CD4-positive, alpha-beta memory T cell (primary cell): ENCODE measurements around the gene REXO1. TPM values are rescaled to one million over a fixed set of nuclear protein-coding genes. Genes with fewer than 3 reads are reported as not detected.
A peak's percentile ranks its signal among the peaks of the same experiment; 100 is the strongest.

ENCODE experiments used
- CTCF ChIA-PET: fragments of 350-600 bp; sonication (Branson Sonifier 250); formaldehyde crosslinking; loops from one replicate; lab custom pipeline; 2021; ENCODE audit warnings: inconsistent platforms; ENCODE audit not compliant: partially characterized antibody; lab: Charles Lee
- POLR2A ChIA-PET: fragments of 350-600 bp; sonication (Branson Sonifier 250); formaldehyde crosslinking; loops from one replicate; lab custom pipeline; 2021; ENCODE audit not compliant: partially characterized antibody; lab: Charles Lee
- DNase-seq, 5 donors: peaks; one replicate each; pipeline versions ENCODE4 v3.0.0 to v3.0.0-alpha.2; 2020 to 2022; ENCODE audit warnings: mixed read lengths in 1 of 5
- H3K27ac ChIP-seq: one replicate; pipeline ENCODE4 v1.7.0; 2013; ENCODE audit warnings: low read depth, low read length
- H3K27me3 ChIP-seq: 2 replicates; pipeline ENCODE4 v1.7.0; 2013; ENCODE audit warnings: mild to moderate bottlenecking, low read length, moderate library complexity; ENCODE audit not compliant: insufficient read depth
- H3K36me3 ChIP-seq: 2 replicates; pipeline ENCODE4 v1.7.0; 2013; ENCODE audit warnings: mild to moderate bottlenecking, low read length, moderate library complexity; ENCODE audit not compliant: insufficient read depth
- H3K4me1 ChIP-seq: 2 replicates; pipeline ENCODE4 v1.7.0; 2013; ENCODE audit warnings: mild to moderate bottlenecking, low read length, moderate library complexity; ENCODE audit not compliant: insufficient read depth
- H3K4me3 ChIP-seq, 2 donors: one replicate each; pipeline ENCODE4 v1.7.0; 2013; ENCODE audit warnings: low read length in 2 of 2, mild to moderate bottlenecking in 1 of 2
- H3K9me3 ChIP-seq, 2 donors: one replicate each; pipeline ENCODE4 v1.7.0; 2013; ENCODE audit warnings: low read length in 2 of 2, control low read depth in 1 of 2; ENCODE audit not compliant: control insufficient read depth in 1 of 2
- H3K27ac Mint-ChIP-seq, 7 donors: one replicate each; pipeline ENCODE4 v1.8.0; 2020 to 2021; ENCODE audit warnings: mixed read lengths in 7 of 7, mild to moderate bottlenecking in 6 of 7, inconsistent platforms in 3 of 7, moderate library complexity in 3 of 7
- H3K27me3 Mint-ChIP-seq, 2 donors: one replicate each; pipeline ENCODE4 v1.8.0; 2020 to 2021; ENCODE audit warnings: mixed read lengths in 2 of 2
- H3K36me3 Mint-ChIP-seq, 2 donors: one replicate each; pipeline ENCODE4 v1.8.0; 2020 to 2021; ENCODE audit warnings: mixed read lengths in 2 of 2, inconsistent platforms in 1 of 2, mild to moderate bottlenecking in 1 of 2
- H3K4me1 Mint-ChIP-seq, 4 donors: one replicate each; pipeline ENCODE4 v1.8.0; 2020 to 2021; ENCODE audit warnings: mixed read lengths in 4 of 4, mild to moderate bottlenecking in 1 of 4
- H3K4me3 Mint-ChIP-seq, 8 donors: one replicate each; pipeline ENCODE4 v1.8.0; 2020 to 2021; ENCODE audit warnings: mixed read lengths in 8 of 8, mild to moderate bottlenecking in 7 of 8, moderate library complexity in 6 of 8, inconsistent platforms in 3 of 8
- H3K9me3 Mint-ChIP-seq, 8 donors: one replicate each; pipeline ENCODE4 v1.8.0; 2020 to 2021; ENCODE audit warnings: mixed read lengths in 8 of 8, mild to moderate bottlenecking in 5 of 8, inconsistent platforms in 3 of 8, moderate library complexity in 1 of 8
- intact Hi-C: fragments of 100-400 bp; cut with micrococcal nuclease; formaldehyde crosslinking; loops from one replicate; pipeline ENCODE4 v1.15.1; 2023
- polyA plus RNA-seq, 2 donors: library from polyadenylated mRNA; unstranded; fragments of 300-500 nt; fragmentation: Illumina TruSeq; gene quantifications; one replicate each; pipeline ENCODE4 v1.2.3, GENCODE V29; 2021
- total RNA-seq, 2 experiments: library from RNA; stranded (reverse); gene quantifications; one replicate each; pipeline ENCODE4 v1.2.3, GENCODE V29; 2021

REXO1 gene
- total and polyA plus RNA-seq, 4 experiments from 2014 or later, result 1.5 to 57.3 (median 34.5) TPM

GRCh38 chr19:1785310-1785709, 63.0 kb downstream of the REXO1 start:
- Mint-ChIP-seq H3K9me3 (peaks cover 0 to 24% (median 9%) of the 10 kb centered on the region in 8 donors), H3K4me3 (no peak overlapping the region), H3K36me3 (no peaks in the 10 kb centered on the region), H3K27ac (no peak overlapping the region), H3K27me3 (peaks cover 25 to 37% of the 10 kb centered on the region in 2 donors), H3K4me1 (peaks cover 0 to 2% (median 0%) of the 10 kb centered on the region in 4 donors)
- Histone ChIP-seq H3K27ac (no peak overlapping the region), H3K9me3 (peaks cover 0 to 4% of the 10 kb centered on the region in 2 donors), H3K4me1 (no peaks in the 10 kb centered on the region), H3K27me3 (peaks cover 11% of the 10 kb centered on the region), H3K4me3 (no peak overlapping the region), H3K36me3 (no peaks in the 10 kb centered on the region)
- intact Hi-C loops, result no loop called here
- POLR2A ChIA-PET, result no interaction called here
- CTCF ChIA-PET, result interaction anchor here (1.5 kb wide), 1 partner anchor 41 kb away, joined by 5 read pairs; no protein-coding TSS in a partner anchor
- peak in 1 of 5 donors; percentile 24 for DNase-seq

DNA sequence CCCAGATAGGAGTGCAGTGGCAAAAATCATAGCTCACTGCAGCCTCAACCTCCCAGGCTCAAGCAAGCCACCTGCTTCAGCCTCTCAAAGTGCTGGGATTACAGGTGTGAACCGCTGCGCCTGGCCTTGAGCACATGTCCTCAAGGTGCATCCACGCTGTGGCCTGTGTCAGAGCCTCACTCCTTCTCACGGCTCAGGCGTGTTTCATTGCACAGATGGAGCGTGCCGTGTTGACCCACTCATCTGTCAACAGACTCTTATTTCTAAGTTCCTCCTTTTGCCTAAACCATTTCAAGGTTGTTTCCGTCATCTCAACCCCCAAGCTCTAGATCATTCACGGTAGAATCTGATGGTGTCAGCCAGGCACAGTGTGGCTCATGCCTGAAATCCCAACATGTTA, 64.4 kb downstream of the REXO1 start:
- H3K9me3 ChIP-seq, result peaks cover 0 to 4% of the 10 kb centered on the region in 2 donors
- H3K27ac ChIP-seq, result no peak overlapping the region
- ChIA-PET POLR2A (no interaction called here), CTCF (interaction anchor here (3.6 kb wide), 1 partner anchor 11 kb away, joined by 15 read pairs; no protein-coding TSS in a partner anchor)
- Mint-ChIP-seq H3K36me3 (no peaks in the 10 kb centered on the region), H3K4me1 (peaks cover 0 to 5% (median 0%) of the 10 kb centered on the region in 4 donors), H3K27me3 (peaks cover 32 to 44% of the 10 kb centered on the region in 2 donors), H3K9me3 (peaks cover 0 to 24% (median 9%) of the 10 kb centered on the region in 8 donors), H3K4me3 (no peak overlapping the region), H3K27ac (no peak overlapping the region)
- H3K36me3 ChIP-seq, result no peaks in the 10 kb centered on the region
- peaks cover 11% of the 10 kb centered on the region for H3K27me3 ChIP-seq
- intact Hi-C loops, result no loop called here
- peak in 1 of 5 donors; percentile 13 for DNase-seq
- H3K4me1 ChIP-seq, result no peaks in the 10 kb centered on the region
- no peak overlapping the region for H3K4me3 ChIP-seq

- peaks cover 13% of the 10 kb centered on the region for H3K27me3 ChIP-seq
- H3K27ac ChIP-seq, result no peak overlapping the region
- Mint-ChIP-seq H3K27me3 (peaks cover 32 to 43% of the 10 kb centered on the region in 2 donors), H3K36me3 (no peaks in the 10 kb centered on the region), H3K27ac (no peak overlapping the region), H3K4me3 (no peak overlapping the region), H3K4me1 (peaks cover 0 to 3% (median 0%) of the 10 kb centered on the region in 4 donors), H3K9me3 (peaks cover 0 to 24% (median 9%) of the 10 kb centered on the region in 8 donors)
- no peaks in the 10 kb centered on the region for H3K4me1 ChIP-seq
- POLR2A ChIA-PET, result no interaction called here
- CTCF ChIA-PET, result interaction anchor here (1.2 to 3.6 kb wide), 3 partner anchors 12 to 43 kb away, joined by 3 to 15 read pairs (median 10); no protein-coding TSS in a partner anchor
- peak in 1 of 5 donors; percentile 1 for DNase-seq
- H3K9me3 ChIP-seq, result peaks cover 0 to 4% of the 10 kb centered on the region in 2 donors
- no peaks in the 10 kb centered on the region for H3K36me3 ChIP-seq
- H3K4me3 ChIP-seq, result no peak overlapping the region
- intact Hi-C loops, result no loop called here
Observed at GRCh38 chr19:1783354-1783753, 64.9 kb downstream of the REXO1 start.

DNA sequence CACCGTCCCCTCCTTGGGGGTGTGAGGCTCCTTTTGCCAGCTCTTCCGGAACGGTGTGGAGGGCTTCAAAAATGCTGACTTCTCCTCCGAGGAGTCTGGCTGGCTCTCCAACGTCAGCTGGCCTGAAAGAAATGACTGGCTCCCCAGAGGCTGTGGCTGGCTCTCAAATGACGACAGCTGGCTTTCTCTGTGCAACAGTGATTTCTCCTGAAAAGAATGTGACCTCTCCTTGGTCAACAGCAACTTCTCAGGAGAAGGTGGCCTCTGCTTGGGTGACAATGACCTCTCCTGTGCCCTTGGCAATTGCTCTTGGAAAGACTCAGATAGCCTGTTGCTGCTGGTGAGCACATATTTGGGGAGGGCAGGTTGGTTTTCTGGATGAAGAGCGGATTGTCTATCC, 65.8 kb downstream of the REXO1 start:
- H3K27ac Mint-ChIP-seq, result peak overlapping the region in 1 of 7 donors; percentile 6
- DNase-seq, result no peak
- H3K4me3 ChIP-seq, result no peak overlapping the region
- no peaks in the 10 kb centered on the region for H3K36me3 Mint-ChIP-seq
- peaks cover 0 to 24% (median 9%) of the 10 kb centered on the region in 8 donors for H3K9me3 Mint-ChIP-seq
- no peaks in the 10 kb centered on the region for H3K36me3 ChIP-seq
- H3K27me3 Mint-ChIP-seq, result peaks cover 31 to 47% of the 10 kb centered on the region in 2 donors
- H3K4me3 Mint-ChIP-seq, result no peak overlapping the region
- intact Hi-C loops, result no loop called here
- H3K9me3 ChIP-seq, result peaks cover 0 to 4% of the 10 kb centered on the region in 2 donors
- H3K4me1 Mint-ChIP-seq, result peaks cover 0 to 3% (median 0%) of the 10 kb centered on the region in 4 donors
- peaks cover 16% of the 10 kb centered on the region for H3K27me3 ChIP-seq
- no peaks in the 10 kb centered on the region for H3K4me1 ChIP-seq
- no peak overlapping the region for H3K27ac ChIP-seq
- ChIA-PET POLR2A (no interaction called here), CTCF (interaction anchor here (1.2 to 3.6 kb wide), 5 partner anchors 10 to 236 kb away, joined by 3 to 15 read pairs (median 9); no protein-coding TSS in a partner anchor)

DNA sequence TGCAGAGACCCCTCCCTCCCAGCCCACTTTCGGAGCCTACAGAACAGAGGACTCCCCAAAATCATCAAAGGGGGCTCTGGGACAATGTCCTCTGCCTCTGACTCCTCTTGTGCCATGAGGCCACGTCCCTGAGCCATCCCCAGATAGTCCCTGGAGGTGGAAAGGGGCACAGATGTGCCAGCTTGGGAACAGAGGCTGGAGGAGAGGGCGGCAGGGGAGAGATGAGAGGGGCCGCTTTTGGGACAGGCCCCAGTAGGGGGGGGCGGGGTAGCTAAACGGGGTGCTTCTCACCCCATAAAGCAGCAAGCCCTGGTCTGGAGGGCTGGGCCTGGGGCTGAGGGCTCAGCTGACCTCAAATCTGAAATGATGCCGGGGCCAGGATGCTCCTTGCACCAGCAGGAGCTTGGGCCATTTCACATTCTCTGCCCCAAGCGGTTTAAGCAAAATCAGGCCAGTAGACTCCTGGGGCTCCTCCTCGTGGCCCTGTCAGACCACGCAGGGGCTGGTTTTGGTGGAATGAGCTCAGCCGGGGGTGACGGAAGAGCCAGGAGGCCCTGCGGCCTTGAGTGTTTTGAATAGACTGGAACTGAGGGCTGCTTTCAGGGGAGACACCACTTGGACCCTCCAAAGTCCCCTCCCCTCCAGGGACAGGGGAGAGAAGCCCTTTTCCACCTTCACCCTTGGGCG, 67.9 kb downstream of the REXO1 start:
- Histone ChIP-seq H3K9me3 (peaks cover 0 to 4% of the 10 kb centered on the region in 2 donors), H3K36me3 (no peaks in the 10 kb centered on the region), H3K27me3 (peaks cover 28% of the 10 kb centered on the region), H3K4me3 (no peak overlapping the region), H3K4me1 (no peaks in the 10 kb centered on the region), H3K27ac (no peak overlapping the region)
- Mint-ChIP-seq H3K4me3 (no peak overlapping the region), H3K4me1 (peaks cover 0 to 6% (median under 1%) of the 10 kb centered on the region in 4 donors), H3K27me3 (peaks cover 36 to 56% of the 10 kb centered on the region in 2 donors), H3K36me3 (no peaks in the 10 kb centered on the region), H3K27ac (no peak overlapping the region), H3K9me3 (peaks cover 0 to 24% (median 9%) of the 10 kb centered on the region in 8 donors)
- intact Hi-C loops, result no loop called here
- DNase-seq, result peak in 1 of 5 donors; percentile 36
- CTCF ChIA-PET, result interaction anchor here (0.7 to 3.6 kb wide), 4 partner anchors 9 to 137 kb away, joined by 3 to 15 read pairs (median 6); no protein-coding TSS in a partner anchor
- POLR2A ChIA-PET, result no interaction called here

DNA sequence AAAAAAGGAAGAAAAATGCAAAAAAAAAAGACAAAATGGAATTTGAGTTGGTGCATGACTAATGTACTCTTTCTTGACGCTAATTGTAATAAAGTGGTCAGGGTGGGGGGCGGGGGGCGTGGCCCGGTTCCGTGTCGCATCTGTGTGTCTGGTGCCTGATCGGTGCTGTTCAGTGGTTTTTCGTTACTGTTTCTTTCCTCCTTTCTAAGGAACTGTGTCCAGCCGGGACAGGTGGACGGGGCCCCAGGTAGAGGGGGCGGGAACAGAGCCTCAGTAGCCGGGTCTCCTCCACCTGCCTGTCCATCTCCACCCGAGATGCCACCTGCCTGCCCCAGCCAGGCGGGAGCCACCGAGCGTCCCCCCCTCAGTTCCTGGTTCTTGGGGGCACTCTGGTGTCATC, 68.7 kb downstream of the REXO1 start:
- no peak for DNase-seq
- Mint-ChIP-seq H3K4me1 (peaks cover 0 to 6% (median under 1%) of the 10 kb centered on the region in 4 donors), H3K27me3 (peaks cover 39 to 58% of the 10 kb centered on the region in 2 donors), H3K4me3 (no peak overlapping the region), H3K9me3 (peaks cover 0 to 24% (median 9%) of the 10 kb centered on the region in 8 donors), H3K27ac (peak overlapping the region in 1 of 7 donors; percentile 33), H3K36me3 (no peaks in the 10 kb centered on the region)
- Histone ChIP-seq H3K4me1 (no peaks in the 10 kb centered on the region), H3K27me3 (peaks cover 29% of the 10 kb centered on the region), H3K27ac (no peak overlapping the region), H3K4me3 (no peak overlapping the region), H3K36me3 (no peaks in the 10 kb centered on the region), H3K9me3 (peaks cover 0 to 4% of the 10 kb centered on the region in 2 donors)
- CTCF ChIA-PET, result interaction anchor here (0.7 to 0.8 kb wide), 2 partner anchors 10 to 16 kb away, joined by 3 read pairs; no protein-coding TSS in a partner anchor
- POLR2A ChIA-PET, result no interaction called here
- intact Hi-C loops, result no loop called here

DNA sequence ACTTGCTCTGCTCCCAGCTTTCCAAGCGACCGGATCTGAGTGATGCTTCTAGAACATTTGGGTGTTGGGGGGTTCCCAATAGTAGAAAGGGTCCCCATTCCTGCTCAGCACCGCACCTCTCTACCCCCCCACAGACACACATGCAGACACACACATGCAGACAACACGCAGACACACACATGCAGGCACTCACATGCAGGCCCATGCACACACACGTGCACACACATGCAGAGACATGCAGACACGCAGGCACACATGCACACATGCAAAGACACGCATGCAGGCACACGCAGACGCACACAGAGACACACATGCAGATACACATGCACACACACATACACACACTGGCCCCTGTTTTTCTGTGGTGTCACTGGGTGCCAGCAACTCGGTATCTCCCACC, 71.1 kb downstream of the REXO1 start:
- no peaks in the 10 kb centered on the region for H3K36me3 ChIP-seq
- no peak overlapping the region for H3K27ac ChIP-seq
- no peak overlapping the region for H3K4me3 Mint-ChIP-seq
- peaks cover 0 to 22% (median 9%) of the 10 kb centered on the region in 8 donors for H3K9me3 Mint-ChIP-seq
- no peak for DNase-seq
- peaks cover 0 to 3% of the 10 kb centered on the region in 2 donors for H3K9me3 ChIP-seq
- ChIA-PET POLR2A (no interaction called here), CTCF (interaction anchor here (1.2 kb wide), 1 partner anchor 231 kb away, joined by 3 read pairs; no protein-coding TSS in a partner anchor)
- intact Hi-C loops, result no loop called here
- H3K27ac Mint-ChIP-seq, result peak overlapping the region in 1 of 7 donors; percentile 67
- no peaks in the 10 kb centered on the region for H3K4me1 ChIP-seq
- H3K27me3 ChIP-seq, result peaks cover 40% of the 10 kb centered on the region
- no peak overlapping the region for H3K4me3 ChIP-seq
- H3K27me3 Mint-ChIP-seq, result peaks cover 43 to 55% of the 10 kb centered on the region in 2 donors
- H3K36me3 Mint-ChIP-seq, result no peaks in the 10 kb centered on the region
- H3K4me1 Mint-ChIP-seq, result peaks cover 0 to 6% (median under 1%) of the 10 kb centered on the region in 4 donors
